ENCODE results near the gene CCDC40. TPM values are rescaled to one million over a fixed set of nuclear protein-coding genes. Genes with fewer than 3 reads are reported as not detected.

The CCDC40 gene
- total RNA-seq, 2 experiments from 2014 or later = 0.64 to 0.77 TPM

GRCh38 chr17:80047176-80047575, 10.7 kb downstream of the CCDC40 start:
- TF ChIP-seq, protein P1, sequence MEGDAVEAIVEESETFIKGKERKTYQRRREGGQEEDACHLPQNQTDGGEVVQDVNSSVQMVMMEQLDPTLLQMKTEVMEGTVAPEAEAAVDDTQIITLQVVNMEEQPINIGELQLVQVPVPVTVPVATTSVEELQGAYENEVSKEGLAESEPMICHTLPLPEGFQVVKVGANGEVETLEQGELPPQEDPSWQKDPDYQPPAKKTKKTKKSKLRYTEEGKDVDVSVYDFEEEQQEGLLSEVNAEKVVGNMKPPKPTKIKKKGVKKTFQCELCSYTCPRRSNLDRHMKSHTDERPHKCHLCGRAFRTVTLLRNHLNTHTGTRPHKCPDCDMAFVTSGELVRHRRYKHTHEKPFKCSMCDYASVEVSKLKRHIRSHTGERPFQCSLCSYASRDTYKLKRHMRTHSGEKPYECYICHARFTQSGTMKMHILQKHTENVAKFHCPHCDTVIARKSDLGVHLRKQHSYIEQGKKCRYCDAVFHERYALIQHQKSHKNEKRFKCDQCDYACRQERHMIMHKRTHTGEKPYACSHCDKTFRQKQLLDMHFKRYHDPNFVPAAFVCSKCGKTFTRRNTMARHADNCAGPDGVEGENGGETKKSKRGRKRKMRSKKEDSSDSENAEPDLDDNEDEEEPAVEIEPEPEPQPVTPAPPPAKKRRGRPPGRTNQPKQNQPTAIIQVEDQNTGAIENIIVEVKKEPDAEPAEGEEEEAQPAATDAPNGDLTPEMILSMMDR (IDR thresholded peaks at IDR 0.05) = no peak
- Histone ChIP-seq H3K4me3 (ENCODE audit: low read length) (no peak overlapping the region), H3K27me3 (ENCODE audit: control insufficient read depth in 1 of 2, insufficient read depth in 2 of 2, low read length in 2 of 2) (no peaks in the 10 kb centered on the region), H3K9me3 (ENCODE audit: control insufficient read depth in 1 of 2, insufficient read depth in 1 of 2, low read length in 2 of 2) (no peaks in the 10 kb centered on the region), H3K27ac (ENCODE audit: low read depth in 1 of 2, low read length in 2 of 2) (no peak overlapping the region), H3K36me3 (ENCODE audit: insufficient read depth, low read length) (no peaks in the 10 kb centered on the region), H3K4me1 (ENCODE audit: insufficient read depth, low read length) (no peaks in the 10 kb centered on the region)
- Mint-ChIP-seq H3K4me3 (no peak overlapping the region), H3K9me3 (no peaks in the 10 kb centered on the region), H3K4me1 (ENCODE audit: low read depth) (no peaks in the 10 kb centered on the region), H3K27ac (no peak overlapping the region), H3K36me3 (ENCODE audit: low read depth) (no peaks in the 10 kb centered on the region), H3K27me3 (no peaks in the 10 kb centered on the region)
- DNase-seq = no peak
- ChIA-PET CTCF (no interaction called here), POLR2A (no interaction called here)
- intact Hi-C loops (cut with DNase I, micrococcal nuclease) = no loop called here
- no peak for ATAC-seq (ENCODE audit: poor library complexity)

GRCh38 chr17:80049986-80050385, 13.5 kb downstream of the CCDC40 start:
- Histone ChIP-seq H3K27ac (ENCODE audit: low read depth in 1 of 2, low read length in 2 of 2) (no peak overlapping the region), H3K36me3 (ENCODE audit: insufficient read depth, low read length) (no peaks in the 10 kb centered on the region), H3K9me3 (ENCODE audit: control insufficient read depth in 1 of 2, insufficient read depth in 1 of 2, low read length in 2 of 2) (no peaks in the 10 kb centered on the region), H3K27me3 (ENCODE audit: control insufficient read depth in 1 of 2, insufficient read depth in 2 of 2, low read length in 2 of 2) (no peaks in the 10 kb centered on the region), H3K4me1 (ENCODE audit: insufficient read depth, low read length) (no peaks in the 10 kb centered on the region), H3K4me3 (ENCODE audit: low read length) (no peak overlapping the region)
- H3K9me3 Mint-ChIP-seq = no peaks in the 10 kb centered on the region
- no peak for ATAC-seq (ENCODE audit: poor library complexity)
- H3K36me3 Mint-ChIP-seq (ENCODE audit: low read depth) = no peaks in the 10 kb centered on the region
- H3K27me3 Mint-ChIP-seq = no peaks in the 10 kb centered on the region
- ChIA-PET CTCF (no interaction called here), POLR2A (no interaction called here)
- intact Hi-C loops (cut with DNase I, micrococcal nuclease) = no loop called here
- DNase-seq = no peak
- no peak overlapping the region for H3K27ac Mint-ChIP-seq
- TF ChIP-seq, protein P1 (IDR thresholded peaks at IDR 0.05) = no peak
- H3K4me3 Mint-ChIP-seq = no peak overlapping the region
- H3K4me1 Mint-ChIP-seq (ENCODE audit: low read depth) = no peaks in the 10 kb centered on the region

- H3K4me1 Mint-ChIP-seq (ENCODE audit: low read depth) = no peaks in the 10 kb centered on the region
- Histone ChIP-seq H3K27ac (ENCODE audit: low read depth in 1 of 2, low read length in 2 of 2) (no peak overlapping the region), H3K4me1 (ENCODE audit: insufficient read depth, low read length) (no peaks in the 10 kb centered on the region), H3K27me3 (ENCODE audit: control insufficient read depth in 1 of 2, insufficient read depth in 2 of 2, low read length in 2 of 2) (no peaks in the 10 kb centered on the region), H3K36me3 (ENCODE audit: insufficient read depth, low read length) (no peaks in the 10 kb centered on the region), H3K9me3 (ENCODE audit: control insufficient read depth in 1 of 2, insufficient read depth in 1 of 2, low read length in 2 of 2) (no peaks in the 10 kb centered on the region), H3K4me3 (ENCODE audit: low read length) (no peak overlapping the region)
- ChIA-PET POLR2A (no interaction called here), CTCF (no interaction called here)
- H3K27ac Mint-ChIP-seq = no peak overlapping the region
- H3K4me3 Mint-ChIP-seq = no peak overlapping the region
- no peaks in the 10 kb centered on the region for H3K27me3 Mint-ChIP-seq
- intact Hi-C loops (cut with DNase I, micrococcal nuclease) = no loop called here
- ATAC-seq (ENCODE audit: poor library complexity) = no peak
- H3K36me3 Mint-ChIP-seq (ENCODE audit: low read depth) = no peaks in the 10 kb centered on the region
- no peak for DNase-seq
- no peaks in the 10 kb centered on the region for H3K9me3 Mint-ChIP-seq
- TF ChIP-seq, protein P1 (IDR thresholded peaks at IDR 0.05) = no peak
Observed at GRCh38 chr17:80050706-80051105, 14.3 kb downstream of the CCDC40 start.

Data from CD4-positive, alpha-beta T cell (primary cell).